Uterus (tissue), 4 donors: ENCODE results near the gene GRM1. TPM values are rescaled to one million over a fixed set of nuclear protein-coding genes. Genes with fewer than 3 reads are reported as not detected.

ENCODE experiments used
- DNase-seq, 2 donors: peaks; one replicate each; pipeline ENCODE4 v3.0.0-alpha.2; 2019 to 2020
- H3K27ac ChIP-seq, 2 donors: fragments of 200-600 bp; sonication (generic); 1 replicate in 1 of 2; 2 replicates in 1 of 2; pipeline ENCODE4 v1.5.1; 2016 to 2018
- H3K27me3 ChIP-seq, 2 donors: fragments of 200-600 bp; sonication (generic); one replicate each; pipeline ENCODE4 v1.5.1; 2018 to 2019; ENCODE audit warnings: control low read depth in 1 of 2
- H3K36me3 ChIP-seq, 2 donors: fragments of 200-600 bp; sonication (generic); one replicate each; pipeline ENCODE4 v1.5.1; 2019; ENCODE audit warnings: control low read depth in 1 of 2
- H3K4me1 ChIP-seq, 2 donors: fragments of 200-600 bp; sonication (generic); one replicate each; pipeline ENCODE4 v1.5.1; 2018 to 2019; ENCODE audit warnings: control low read depth in 1 of 2
- H3K4me3 ChIP-seq, 2 donors: fragments of 200-600 bp; sonication (generic); 1 replicate in 1 of 2; 2 replicates in 1 of 2; pipeline ENCODE4 v1.5.1; 2018 to 2019; ENCODE audit warnings: mild to moderate bottlenecking in 1 of 2
- H3K9me3 ChIP-seq, 2 donors: fragments of 200-600 bp; sonication (generic); one replicate each; pipeline ENCODE4 v1.5.1; 2019; ENCODE audit warnings: control low read depth in 1 of 2
- CTCF ChIP-seq, 4 experiments: fragments of 200-600 bp in 2 of 4; fragments of 450-650 bp in 2 of 4; sonication (generic) in 2 of 4; IDR thresholded peaks; one replicate each; pipeline ENCODE4 v1.5.1; 2016 to 2019; ENCODE audit warnings: antibody characterized with exemption in 4 of 4, mild to moderate bottlenecking in 2 of 4, moderate library complexity in 1 of 4
- POLR2A ChIP-seq, 2 donors: fragments of 450-650 bp; IDR thresholded peaks; one replicate each; pipeline ENCODE4 v1.6.1; 2016; ENCODE audit warnings: antibody characterized with exemption in 2 of 2, mild to moderate bottlenecking in 1 of 2, moderate library complexity in 1 of 2
- intact Hi-C: fragments of 100-400 bp; cut with DNase I; formaldehyde crosslinking; loops from one replicate; pipeline ENCODE4 v1.15.1; 2023; ENCODE audit warnings: low total_unique reads
- total RNA-seq, 4 donors: library from RNA; depleted of rRNA in 3 of 4; stranded (reverse); fragments of >200 nt in 3 of 4; gene quantifications; one replicate each; pipeline versions ENCODE4 v1.1.0 to v1.2.4, GENCODE V29; 2014 to 2023
- donor health status: DM: yes; HTN: yes; CAD: no.

The GRM1 gene
- total RNA-seq, 4 donors from 2014 or later: 0.07 to 0.12 TPM; not detected in 2

- no peaks in the 10 kb centered on the region for H3K9me3 ChIP-seq
- H3K27me3 ChIP-seq: no peaks in the 10 kb centered on the region
- H3K36me3 ChIP-seq: no peaks in the 10 kb centered on the region
- intact Hi-C loops: no loop called here
- no peak overlapping the region for H3K4me3 ChIP-seq
- no peak for TF ChIP-seq POLR2A (IDR thresholded peaks at IDR 0.05)
- TF ChIP-seq CTCF (IDR thresholded peaks at IDR 0.05): no peak
- no peak for DNase-seq
- H3K4me1 ChIP-seq: no peaks in the 10 kb centered on the region
- H3K27ac ChIP-seq: no peak overlapping the region
Measured at GRCh38 chr6:146367061-146367460, 338.2 kb downstream of the GRM1 start.

GRCh38 chr6:146369866-146370265, 341.0 kb downstream of the GRM1 start:
- Histone ChIP-seq H3K4me3 (no peak overlapping the region), H3K27me3 (no peaks in the 10 kb centered on the region), H3K27ac (no peak overlapping the region), H3K4me1 (no peaks in the 10 kb centered on the region), H3K9me3 (no peaks in the 10 kb centered on the region), H3K36me3 (no peaks in the 10 kb centered on the region)
- no peak for DNase-seq
- TF ChIP-seq POLR2A (IDR thresholded peaks at IDR 0.05): no peak
- no peak for TF ChIP-seq CTCF (IDR thresholded peaks at IDR 0.05)
- intact Hi-C loops: no loop called here

GRCh38 chr6:146381486-146381885, 352.6 kb downstream of the GRM1 start:
- no peaks in the 10 kb centered on the region for H3K9me3 ChIP-seq
- H3K27me3 ChIP-seq: no peaks in the 10 kb centered on the region
- no peaks in the 10 kb centered on the region for H3K36me3 ChIP-seq
- no peak for DNase-seq
- no peak overlapping the region for H3K4me3 ChIP-seq
- intact Hi-C loops: no loop called here
- no peak overlapping the region for H3K27ac ChIP-seq
- TF ChIP-seq POLR2A (IDR thresholded peaks at IDR 0.05): no peak
- TF ChIP-seq CTCF (IDR thresholded peaks at IDR 0.05): no peak
- H3K4me1 ChIP-seq: no peaks in the 10 kb centered on the region

GRCh38 chr6:146388736-146389364, 360.0 kb downstream of the GRM1 start:
- no peak for TF ChIP-seq CTCF (IDR thresholded peaks at IDR 0.05)
- no peak for TF ChIP-seq POLR2A (IDR thresholded peaks at IDR 0.05)
- no peaks in the 10 kb centered on the region for H3K27me3 ChIP-seq
- H3K4me1 ChIP-seq: no peaks in the 10 kb centered on the region
- H3K4me3 ChIP-seq: no peak overlapping the region
- H3K36me3 ChIP-seq: no peaks in the 10 kb centered on the region
- H3K27ac ChIP-seq: no peak overlapping the region
- DNase-seq: no peak
- H3K9me3 ChIP-seq: no peaks in the 10 kb centered on the region
- intact Hi-C loops: no loop called here

- no peak for TF ChIP-seq CTCF (IDR thresholded peaks at IDR 0.05)
- no peak for TF ChIP-seq POLR2A (IDR thresholded peaks at IDR 0.05)
Measured at GRCh38 chr6:146389740-146390139, 360.9 kb downstream of the GRM1 start.

More at GRCh38 chr6:146389740-146390139, 360.9 kb downstream of the GRM1 start:
- H3K9me3 ChIP-seq: no peaks in the 10 kb centered on the region
- DNase-seq: no peak
- H3K27ac ChIP-seq: no peak overlapping the region
- no peaks in the 10 kb centered on the region for H3K27me3 ChIP-seq
- no peak overlapping the region for H3K4me3 ChIP-seq
- no peaks in the 10 kb centered on the region for H3K36me3 ChIP-seq
- intact Hi-C loops: no loop called here
- no peaks in the 10 kb centered on the region for H3K4me1 ChIP-seq
